GM23338 (cell line): ENCODE results near the gene KYAT1. TPM values are rescaled to one million over a fixed set of nuclear protein-coding genes. Genes with fewer than 3 reads are reported as not detected.

Experiments
- ATAC-seq: fragments of 200-7000 bp; cut with Tn5 transposase; 3 replicates; pipeline ENCODE4 v1.9.1; 2020
- DNase-seq: peaks from one replicate; pipeline ENCODE4 v3.0.0-alpha.2; 2015; ENCODE audit warnings: low spot score
- H2AFZ ChIP-seq: fragments of 200-600 bp; sonication (generic); 2 replicates; pipeline ENCODE4 v1.8.0; 2016; ENCODE audit warnings: antibody characterized with exemption, mild to moderate bottlenecking, moderate library complexity
- H3F3A ChIP-seq: fragments of 200-600 bp; sonication (generic); replicated peaks from 2 replicates; pipeline ENCODE4 v1.8.0; 2017; ENCODE audit warnings: antibody characterized with exemption, mixed run types, low read depth
- H3K27ac ChIP-seq: fragments of 200-600 bp; sonication (generic); 2 replicates; pipeline ENCODE4 v1.6.1; 2016; ENCODE audit warnings: low read depth
- H3K27me3 ChIP-seq: fragments of 200-600 bp; sonication (generic); 2 replicates; pipeline ENCODE4 v1.8.0; 2016; ENCODE audit warnings: mild to moderate bottlenecking, mixed run types, moderate library complexity; ENCODE audit not compliant: insufficient read depth
- H3K36me3 ChIP-seq: fragments of 200-600 bp; sonication (generic); 2 replicates; pipeline ENCODE4 v1.8.0; 2016; ENCODE audit warnings: mild to moderate bottlenecking; ENCODE audit not compliant: insufficient read depth
- H3K4me1 ChIP-seq: fragments of 200-600 bp; sonication (generic); 2 replicates; pipeline ENCODE4 v1.8.0; 2016; ENCODE audit warnings: mild to moderate bottlenecking, moderate library complexity; ENCODE audit not compliant: insufficient read depth
- H3K4me2 ChIP-seq: fragments of 200-600 bp; sonication (generic); 2 replicates; pipeline ENCODE4 v1.7.1; 2017; ENCODE audit warnings: mixed run types
- H3K4me3 ChIP-seq: fragments of 200-600 bp; sonication (generic); 2 replicates; pipeline ENCODE4 v1.6.1; 2016; ENCODE audit warnings: mixed run types
- H3K79me2 ChIP-seq: fragments of 200-600 bp; sonication (generic); replicated peaks from 2 replicates; pipeline ENCODE4 v1.8.0; 2017; ENCODE audit warnings: mild to moderate bottlenecking; ENCODE audit not compliant: insufficient read depth
- H3K9me2 ChIP-seq: fragments of 200-600 bp; sonication (generic); 2 replicates; pipeline ENCODE4 v1.8.0; 2017; ENCODE audit not compliant: insufficient read depth
- H4K20me1 ChIP-seq: fragments of 200-600 bp; sonication (generic); replicated peaks from 2 replicates; pipeline ENCODE4 v1.8.0; 2017; ENCODE audit warnings: mild to moderate bottlenecking; ENCODE audit not compliant: insufficient read depth
- H3K27ac Mint-ChIP-seq: 2 replicates; pipeline ENCODE4 v1.8.0; 2020; ENCODE audit warnings: inconsistent platforms, mild to moderate bottlenecking, moderate library complexity, mixed read lengths
- H3K27me3 Mint-ChIP-seq: 3 replicates; pipeline ENCODE4 v1.8.0; 2022; ENCODE audit warnings: low read depth, mild to moderate bottlenecking, moderate library complexity, mixed read lengths, inconsistent platforms; ENCODE audit not compliant: insufficient read depth, poor library complexity
- H3K36me3 Mint-ChIP-seq: 3 replicates; pipeline ENCODE4 v1.8.0; 2021; ENCODE audit warnings: low read depth, mild to moderate bottlenecking, inconsistent platforms, moderate library complexity, mixed read lengths
- H3K4me1 Mint-ChIP-seq: 3 replicates; pipeline ENCODE4 v1.8.0; 2020; ENCODE audit warnings: mild to moderate bottlenecking, inconsistent platforms, mixed read lengths
- H3K4me3 Mint-ChIP-seq: 3 replicates; pipeline ENCODE4 v1.8.0; 2021; ENCODE audit warnings: moderate library complexity, mild to moderate bottlenecking, inconsistent platforms, mixed read lengths
- H3K9me3 Mint-ChIP-seq: 3 replicates; pipeline ENCODE4 v1.8.0; 2020; ENCODE audit warnings: moderate library complexity, mild to moderate bottlenecking, inconsistent platforms, mixed read lengths
- CREB1 ChIP-seq: fragments of 250-450 bp; sonication (Bioruptor Pico); IDR thresholded peaks from 2 replicates; pipeline ENCODE4 v1.5.0; 2020; ENCODE audit warnings: low read depth, mild to moderate bottlenecking, moderate library complexity
- JUNB ChIP-seq: IDR thresholded peaks from one replicate; pipeline ENCODE4 v1.6.1; 2016; ENCODE audit warnings: antibody characterized with exemption; ENCODE audit not compliant: unreplicated experiment
- NANOG ChIP-seq: IDR thresholded peaks from 2 replicates; pipeline ENCODE4 v1.6.1; 2016; ENCODE audit warnings: antibody characterized with exemption, borderline replicate concordance
- POLR2AphosphoS5 ChIP-seq: IDR thresholded peaks from 2 replicates; pipeline ENCODE4 v1.6.1; 2016; ENCODE audit warnings: antibody characterized with exemption, low read depth
- ZNF114 ChIP-seq: fragments of 250-450 bp; sonication (Bioruptor Pico); IDR thresholded peaks from 2 replicates; pipeline ENCODE4 v1.5.0; 2020; ENCODE audit warnings: mild to moderate bottlenecking, moderate library complexity
- polyA plus RNA-seq: library from polyadenylated mRNA; unstranded; fragments of >200 nt; fragmentation: Nextera tagmentation; extraction: Ambion mirVana; gene quantifications from 2 replicates; pipeline ENCODE4 v1.2.1, GENCODE V29; 2016
- total RNA-seq: library from RNA; depleted of rRNA; stranded (reverse); fragments of >200 nt; shearing (Covaris generic); gene quantifications from 2 replicates; pipeline ENCODE4 v1.2.3, GENCODE V29; 2014
- TF ChIP-seq, protein P1 (sequence below), 2 experiments: fragments of 200-600 bp in 1 of 2; sonication (generic) in 1 of 2; conservative IDR thresholded peaks; 2 replicates each; pipeline versions ENCODE4 v1.5.1 to v1.6.1; 2016 to 2017; ENCODE audit warnings: antibody characterized with exemption in 2 of 2, low read depth in 2 of 2, mild to moderate bottlenecking in 2 of 2, moderate library complexity in 1 of 2
- TF ChIP-seq, protein P2 (sequence below): IDR thresholded peaks from one replicate; pipeline ENCODE4 v1.6.1; 2018; ENCODE audit warnings: antibody characterized with exemption; ENCODE audit not compliant: unreplicated experiment

Gene KYAT1
- total and polyA plus RNA-seq, 2 experiments from 2014 or later, result 26.1 to 34.0 TPM

GRCh38 chr9:128913995-128914772, 32.4 kb upstream of the KYAT1 start (continued):
- TF ChIP-seq NANOG, result no peak
- TF ChIP-seq ZNF114 (CRISPR knock-in tag), result no peak

- H3K4me3 Mint-ChIP-seq, result no peak overlapping the region; the same call in 2 of the 3 replicates
Observed at GRCh38 chr9:128913048-128913900, 31.5 kb upstream of the KYAT1 start.

More at GRCh38 chr9:128913048-128913900, 31.5 kb upstream of the KYAT1 start:
- TF ChIP-seq, protein P1, sequence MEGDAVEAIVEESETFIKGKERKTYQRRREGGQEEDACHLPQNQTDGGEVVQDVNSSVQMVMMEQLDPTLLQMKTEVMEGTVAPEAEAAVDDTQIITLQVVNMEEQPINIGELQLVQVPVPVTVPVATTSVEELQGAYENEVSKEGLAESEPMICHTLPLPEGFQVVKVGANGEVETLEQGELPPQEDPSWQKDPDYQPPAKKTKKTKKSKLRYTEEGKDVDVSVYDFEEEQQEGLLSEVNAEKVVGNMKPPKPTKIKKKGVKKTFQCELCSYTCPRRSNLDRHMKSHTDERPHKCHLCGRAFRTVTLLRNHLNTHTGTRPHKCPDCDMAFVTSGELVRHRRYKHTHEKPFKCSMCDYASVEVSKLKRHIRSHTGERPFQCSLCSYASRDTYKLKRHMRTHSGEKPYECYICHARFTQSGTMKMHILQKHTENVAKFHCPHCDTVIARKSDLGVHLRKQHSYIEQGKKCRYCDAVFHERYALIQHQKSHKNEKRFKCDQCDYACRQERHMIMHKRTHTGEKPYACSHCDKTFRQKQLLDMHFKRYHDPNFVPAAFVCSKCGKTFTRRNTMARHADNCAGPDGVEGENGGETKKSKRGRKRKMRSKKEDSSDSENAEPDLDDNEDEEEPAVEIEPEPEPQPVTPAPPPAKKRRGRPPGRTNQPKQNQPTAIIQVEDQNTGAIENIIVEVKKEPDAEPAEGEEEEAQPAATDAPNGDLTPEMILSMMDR (conservative IDR thresholded peaks at IDR 0.05; ENCODE audit: low read depth in 2 of 2), result no peak
- TF ChIP-seq CREB1 (CRISPR knock-in tag) (no peak), JUNB (no peak), POLR2AphosphoS5 (no peak)
- TF ChIP-seq, protein P2, sequence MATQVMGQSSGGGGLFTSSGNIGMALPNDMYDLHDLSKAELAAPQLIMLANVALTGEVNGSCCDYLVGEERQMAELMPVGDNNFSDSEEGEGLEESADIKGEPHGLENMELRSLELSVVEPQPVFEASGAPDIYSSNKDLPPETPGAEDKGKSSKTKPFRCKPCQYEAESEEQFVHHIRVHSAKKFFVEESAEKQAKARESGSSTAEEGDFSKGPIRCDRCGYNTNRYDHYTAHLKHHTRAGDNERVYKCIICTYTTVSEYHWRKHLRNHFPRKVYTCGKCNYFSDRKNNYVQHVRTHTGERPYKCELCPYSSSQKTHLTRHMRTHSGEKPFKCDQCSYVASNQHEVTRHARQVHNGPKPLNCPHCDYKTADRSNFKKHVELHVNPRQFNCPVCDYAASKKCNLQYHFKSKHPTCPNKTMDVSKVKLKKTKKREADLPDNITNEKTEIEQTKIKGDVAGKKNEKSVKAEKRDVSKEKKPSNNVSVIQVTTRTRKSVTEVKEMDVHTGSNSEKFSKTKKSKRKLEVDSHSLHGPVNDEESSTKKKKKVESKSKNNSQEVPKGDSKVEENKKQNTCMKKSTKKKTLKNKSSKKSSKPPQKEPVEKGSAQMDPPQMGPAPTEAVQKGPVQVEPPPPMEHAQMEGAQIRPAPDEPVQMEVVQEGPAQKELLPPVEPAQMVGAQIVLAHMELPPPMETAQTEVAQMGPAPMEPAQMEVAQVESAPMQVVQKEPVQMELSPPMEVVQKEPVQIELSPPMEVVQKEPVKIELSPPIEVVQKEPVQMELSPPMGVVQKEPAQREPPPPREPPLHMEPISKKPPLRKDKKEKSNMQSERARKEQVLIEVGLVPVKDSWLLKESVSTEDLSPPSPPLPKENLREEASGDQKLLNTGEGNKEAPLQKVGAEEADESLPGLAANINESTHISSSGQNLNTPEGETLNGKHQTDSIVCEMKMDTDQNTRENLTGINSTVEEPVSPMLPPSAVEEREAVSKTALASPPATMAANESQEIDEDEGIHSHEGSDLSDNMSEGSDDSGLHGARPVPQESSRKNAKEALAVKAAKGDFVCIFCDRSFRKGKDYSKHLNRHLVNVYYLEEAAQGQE, result no peak
- peaks cover 32% of the 10 kb centered on the region for H3K4me1 Mint-ChIP-seq
- Histone ChIP-seq H2AFZ (no peak overlapping the region), H3K4me3 (no peak overlapping the region), H3K9me2 (no peaks in the 10 kb centered on the region), H3K79me2 (peaks cover 31% of the 10 kb centered on the region), H4K20me1 (peaks cover 16% of the 10 kb centered on the region; the same call in 1 of the 2 replicates), H3K27ac (peak overlapping the region; percentile 85), H3K4me2 (no peak overlapping the region), H3F3A (no peaks in the 10 kb centered on the region), H3K4me1 (peaks cover 13% of the 10 kb centered on the region), H3K27me3 (no peaks in the 10 kb centered on the region), H3K36me3 (peaks cover 5% of the 10 kb centered on the region; the same call in 1 of the 2 replicates)
- peak overlapping the region; percentile 95 for H3K27ac Mint-ChIP-seq
- H3K9me3 Mint-ChIP-seq, result no peaks in the 10 kb centered on the region
- peaks cover 6% of the 10 kb centered on the region for H3K27me3 Mint-ChIP-seq
- ATAC-seq, result peak; percentile 11; the same call in 2 of the 3 replicates
- H3K36me3 Mint-ChIP-seq, result peaks cover 67% of the 10 kb centered on the region
- no peak for DNase-seq
